Measurements from ENCODE around the gene SLC25A21. TPM values are rescaled to one million over a fixed set of nuclear protein-coding genes. Genes with fewer than 3 reads are reported as not detected.
A peak's percentile ranks its signal among the peaks of the same experiment; 100 is the strongest.

SLC25A21 gene
- total RNA-seq, 1 experiment from 2014 or later: 1.4 TPM

DNA sequence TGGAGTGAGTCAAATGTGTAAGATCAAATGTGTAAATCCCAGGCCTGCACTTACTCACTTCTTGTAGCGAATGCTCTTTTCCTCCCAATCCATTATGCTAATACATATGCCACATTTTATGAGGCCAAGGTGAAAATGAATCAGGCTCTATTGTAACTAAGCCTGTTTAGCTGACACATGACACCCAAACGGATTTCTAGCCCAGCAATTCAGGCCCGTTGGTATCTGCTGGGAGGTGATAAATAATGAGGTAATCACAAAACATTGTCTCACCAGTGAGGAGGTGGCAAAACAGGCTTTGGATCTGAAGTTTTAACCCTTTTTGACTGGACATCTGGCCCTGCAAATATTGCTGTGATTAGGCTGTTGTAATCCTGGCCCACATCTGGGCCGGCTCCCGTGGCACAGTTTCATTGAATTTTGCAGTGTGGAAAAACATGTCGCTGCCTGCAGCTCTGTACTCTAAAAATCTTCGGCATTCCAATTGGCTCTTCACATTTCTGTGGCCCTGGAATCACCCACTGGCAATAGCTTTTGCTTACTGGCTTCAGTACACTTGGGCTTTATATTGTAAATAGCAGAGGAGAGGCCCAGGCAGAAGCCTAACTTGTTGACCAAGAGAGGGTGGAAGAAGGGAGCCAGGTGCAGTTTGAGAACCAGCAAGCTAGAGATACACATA lies 404.7 kb downstream of the SLC25A21 start:
- Mint-ChIP-seq H3K36me3 (ENCODE audit: insufficient read depth, unreplicated experiment) (no peaks in the 10 kb centered on the region), H3K4me1 (ENCODE audit: insufficient read depth, unreplicated experiment) (peaks cover 31% of the 10 kb centered on the region), H3K4me3 (ENCODE audit: unreplicated experiment) (no peak overlapping the region), H3K9me3 (ENCODE audit: unreplicated experiment) (no peaks in the 10 kb centered on the region), H3K27me3 (ENCODE audit: insufficient read depth, unreplicated experiment) (no peaks in the 10 kb centered on the region), H3K27ac (ENCODE audit: low read depth, unreplicated experiment) (peak overlapping the region; percentile 32)
- TF ChIP-seq CTCF (IDR thresholded peaks at IDR 0.05; ENCODE audit: unreplicated experiment): no peak
- intact Hi-C loops (cut with micrococcal nuclease): no loop called here
- ChIA-PET POLR2A (interaction anchor here (0.7 to 2.6 kb wide), 6 partner anchors 10 to 404 kb away, joined by 3 to 12 read pairs (median 4); partner anchors contain the start of gene SLC25A21), CTCF (interaction anchor here (0.6 to 2.6 kb wide), 8 partner anchors 14 to 382 kb away, joined by 3 to 11 read pairs (median 4); no protein-coding TSS in a partner anchor)
- peak; percentile 55 for DNase-seq (ENCODE audit: unreplicated experiment)
- BruUV-seq (replicated peaks): no TSS peak

DNA sequence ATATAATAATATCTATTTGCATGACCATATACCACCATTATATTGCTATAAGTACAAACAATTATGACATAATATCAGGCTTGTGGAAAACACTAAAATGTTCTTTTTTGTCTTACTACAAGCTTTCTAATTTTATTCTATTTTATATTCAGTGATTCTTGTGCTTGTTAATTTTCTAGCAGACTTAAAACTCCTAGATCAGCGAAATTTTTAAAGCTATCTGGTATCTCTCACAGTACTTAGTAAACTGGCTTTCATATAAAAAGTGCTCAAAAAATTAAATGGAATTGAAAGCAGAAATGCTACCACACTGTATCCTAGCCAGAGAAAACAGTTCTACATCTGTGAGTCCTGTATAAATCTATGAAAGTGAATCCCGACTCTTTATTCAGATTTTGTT lies 405.4 kb downstream of the SLC25A21 start:
- ChIA-PET CTCF (interaction anchor here (0.8 to 1.4 kb wide), 4 partner anchors 11 to 350 kb away, joined by 3 to 4 read pairs (median 3); no protein-coding TSS in a partner anchor), POLR2A (interaction anchor here (0.7 to 2.6 kb wide), 3 partner anchors 350 to 405 kb away, joined by 3 to 12 read pairs (median 4); partner anchors contain the start of gene SLC25A21)
- TF ChIP-seq CTCF (IDR thresholded peaks at IDR 0.05; ENCODE audit: unreplicated experiment): no peak
- Mint-ChIP-seq H3K4me3 (ENCODE audit: unreplicated experiment) (no peak overlapping the region), H3K27me3 (ENCODE audit: insufficient read depth, unreplicated experiment) (no peaks in the 10 kb centered on the region), H3K4me1 (ENCODE audit: insufficient read depth, unreplicated experiment) (peaks cover 31% of the 10 kb centered on the region), H3K9me3 (ENCODE audit: unreplicated experiment) (no peaks in the 10 kb centered on the region), H3K27ac (ENCODE audit: low read depth, unreplicated experiment) (peak overlapping the region; percentile 32), H3K36me3 (ENCODE audit: insufficient read depth, unreplicated experiment) (no peaks in the 10 kb centered on the region)
- no peak for DNase-seq (ENCODE audit: unreplicated experiment)
- BruUV-seq (replicated peaks): no TSS peak
- intact Hi-C loops (cut with micrococcal nuclease): no loop called here

DNA sequence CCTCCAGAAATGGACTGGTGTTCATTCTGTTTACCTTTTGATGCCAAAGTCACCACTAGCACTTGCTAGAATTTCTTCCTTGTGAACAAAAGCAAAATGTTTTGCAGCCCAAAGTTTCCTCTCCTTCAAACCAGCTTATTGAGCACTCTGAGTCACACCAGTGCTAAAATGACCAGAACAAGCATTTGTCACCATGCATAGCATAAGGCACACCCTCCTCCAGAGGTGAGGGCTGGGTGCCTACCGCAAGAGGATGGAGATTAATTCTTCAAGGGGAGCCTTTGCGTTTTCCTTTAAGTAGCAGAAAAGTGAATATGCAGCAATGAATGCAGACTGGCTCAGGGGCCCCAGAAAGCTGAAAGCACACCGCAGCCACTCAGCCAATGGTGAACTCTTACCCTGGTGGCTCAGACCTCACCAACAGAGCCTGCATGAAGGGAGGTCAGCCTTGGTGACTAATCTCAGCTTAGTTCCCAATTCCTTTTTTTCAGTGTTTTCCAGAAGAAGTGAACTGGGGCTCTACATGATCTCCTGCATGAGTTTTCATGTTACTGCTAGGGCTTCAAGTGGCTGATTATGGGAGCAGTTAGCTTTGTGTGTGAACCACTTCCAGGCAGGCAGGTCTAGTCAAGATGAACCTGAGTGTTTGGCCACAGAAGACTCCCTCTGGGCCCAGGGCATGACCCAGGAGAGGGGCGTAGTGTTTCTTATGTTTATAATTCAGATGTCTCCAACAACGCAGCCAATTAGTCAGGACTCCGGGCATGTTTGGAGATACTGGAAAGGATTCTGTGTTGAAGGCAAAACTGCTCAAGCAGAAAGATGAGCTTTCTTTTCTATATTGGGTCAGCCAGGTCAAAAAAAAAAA lies 414.4 kb downstream of the SLC25A21 start:
- no peak overlapping the region for H3K4me3 Mint-ChIP-seq (ENCODE audit: unreplicated experiment)
- ChIA-PET POLR2A (interaction anchor here (1.2 kb wide), 1 partner anchor 10 kb away, joined by 3 read pairs; no protein-coding TSS in a partner anchor), CTCF (interaction anchor here (2.5 to 3.1 kb wide), 2 partner anchors 11 kb away, joined by 8 to 19 read pairs; no protein-coding TSS in a partner anchor)
- no peak for DNase-seq (ENCODE audit: unreplicated experiment)
- intact Hi-C loops (cut with micrococcal nuclease): no loop called here
- no peaks in the 10 kb centered on the region for H3K27me3 Mint-ChIP-seq (ENCODE audit: insufficient read depth, unreplicated experiment)
- H3K4me1 Mint-ChIP-seq (ENCODE audit: insufficient read depth, unreplicated experiment): no peaks in the 10 kb centered on the region
- no TSS peak for BruUV-seq (replicated peaks)
- H3K27ac Mint-ChIP-seq (ENCODE audit: low read depth, unreplicated experiment): no peak overlapping the region
- H3K36me3 Mint-ChIP-seq (ENCODE audit: insufficient read depth, unreplicated experiment): peaks cover 6% of the 10 kb centered on the region
- no peak for TF ChIP-seq CTCF (IDR thresholded peaks at IDR 0.05; ENCODE audit: unreplicated experiment)
- H3K9me3 Mint-ChIP-seq (ENCODE audit: unreplicated experiment): peaks cover 10% of the 10 kb centered on the region

- CTCF ChIA-PET: interaction anchor here (0.6 to 3.1 kb wide), 3 partner anchors 9 to 514 kb away, joined by 3 to 19 read pairs (median 3); no protein-coding TSS in a partner anchor
- POLR2A ChIA-PET: no interaction called here
Measured at GRCh38 chr14:36756226-36756625, 416.2 kb downstream of the SLC25A21 start.

More at GRCh38 chr14:36756226-36756625, 416.2 kb downstream of the SLC25A21 start:
- H3K4me1 Mint-ChIP-seq (ENCODE audit: insufficient read depth, unreplicated experiment): no peaks in the 10 kb centered on the region
- H3K27ac Mint-ChIP-seq (ENCODE audit: low read depth, unreplicated experiment): no peak overlapping the region
- H3K9me3 Mint-ChIP-seq (ENCODE audit: unreplicated experiment): peaks cover 16% of the 10 kb centered on the region
- BruUV-seq (replicated peaks): no TSS peak
- no peaks in the 10 kb centered on the region for H3K27me3 Mint-ChIP-seq (ENCODE audit: insufficient read depth, unreplicated experiment)
- H3K36me3 Mint-ChIP-seq (ENCODE audit: insufficient read depth, unreplicated experiment): peaks cover 6% of the 10 kb centered on the region
- no peak for DNase-seq (ENCODE audit: unreplicated experiment)
- intact Hi-C loops (cut with micrococcal nuclease): no loop called here
- no peak for TF ChIP-seq CTCF (IDR thresholded peaks at IDR 0.05; ENCODE audit: unreplicated experiment)
- H3K4me3 Mint-ChIP-seq (ENCODE audit: unreplicated experiment): no peak overlapping the region

All from MCF 10A (cell line).